Neuron (in vitro differentiated cells): ENCODE results near the gene COL13A1.

Source experiments
- H2AFZ ChIP-seq: one replicate; pipeline ENCODE4 v1.6.1; 2013; ENCODE audit warnings: low read depth, mild to moderate bottlenecking, inconsistent platforms, low read length, moderate library complexity
- H3K27me3 ChIP-seq: one replicate; pipeline ENCODE4 v1.6.1; 2013; ENCODE audit warnings: low read length; ENCODE audit not compliant: insufficient read depth
- H3K36me3 ChIP-seq: one replicate; pipeline ENCODE4 v1.6.1; 2013; ENCODE audit warnings: low read length; ENCODE audit not compliant: insufficient read depth
- H3K4me1 ChIP-seq: one replicate; pipeline ENCODE4 v1.6.1; 2013; ENCODE audit warnings: low read length; ENCODE audit not compliant: insufficient read depth
- H3K4me3 ChIP-seq: 2 replicates; pipeline ENCODE4 v1.5.1; 2013; ENCODE audit warnings: mild to moderate bottlenecking, low read length, moderate library complexity
- H3K9me3 ChIP-seq: one replicate; pipeline ENCODE4 v1.6.1; 2013; ENCODE audit warnings: low read length

Gene COL13A1

GRCh38 chr10:69934768-69935167, 133.1 kb downstream of the COL13A1 start:
- Histone ChIP-seq H3K4me3 (no peak overlapping the region), H3K27me3 (no peaks in the 10 kb centered on the region), H3K4me1 (no peaks in the 10 kb centered on the region), H2AFZ (no peak overlapping the region), H3K36me3 (no peaks in the 10 kb centered on the region), H3K9me3 (no peaks in the 10 kb centered on the region)

- Histone ChIP-seq H3K36me3 (no peaks in the 10 kb centered on the region), H3K9me3 (peaks cover 1% of the 10 kb centered on the region), H3K27me3 (no peaks in the 10 kb centered on the region), H3K4me3 (no peak overlapping the region), H2AFZ (no peak overlapping the region), H3K4me1 (no peaks in the 10 kb centered on the region)
Observed at GRCh38 chr10:69936091-69936490, 134.4 kb downstream of the COL13A1 start.

DNA sequence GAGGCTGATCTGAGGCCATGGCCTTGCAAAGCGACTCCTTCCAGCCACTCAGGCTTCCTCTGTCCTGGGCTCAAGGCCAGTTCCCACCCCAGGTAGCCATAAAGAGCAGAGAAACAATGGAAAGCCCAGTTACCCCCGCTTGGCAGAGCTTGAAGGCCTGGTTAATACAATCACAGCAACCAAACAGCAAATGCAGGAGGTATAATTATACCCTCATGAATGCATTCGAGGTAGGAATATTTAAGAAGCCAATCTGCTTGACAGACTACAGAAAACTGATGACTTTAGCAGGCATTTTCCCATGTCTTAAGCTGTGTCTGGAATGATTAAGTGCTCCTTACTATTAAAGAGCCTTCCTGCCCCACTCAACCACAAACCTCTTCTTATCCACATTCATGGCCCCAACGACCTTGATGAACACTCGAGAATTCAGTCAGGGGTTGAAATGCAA, 136.9 kb downstream of the COL13A1 start:
- no peak overlapping the region for H2AFZ ChIP-seq
- no peaks in the 10 kb centered on the region for H3K27me3 ChIP-seq
- no peaks in the 10 kb centered on the region for H3K4me1 ChIP-seq
- H3K36me3 ChIP-seq = no peaks in the 10 kb centered on the region
- H3K9me3 ChIP-seq = peaks cover 1% of the 10 kb centered on the region
- no peak overlapping the region for H3K4me3 ChIP-seq

- Histone ChIP-seq H3K4me1 (no peaks in the 10 kb centered on the region), H3K9me3 (peaks cover 1% of the 10 kb centered on the region), H3K4me3 (no peak overlapping the region), H2AFZ (no peak overlapping the region), H3K27me3 (no peaks in the 10 kb centered on the region), H3K36me3 (no peaks in the 10 kb centered on the region)
Observed at GRCh38 chr10:69939061-69939460, 137.4 kb downstream of the COL13A1 start.

DNA sequence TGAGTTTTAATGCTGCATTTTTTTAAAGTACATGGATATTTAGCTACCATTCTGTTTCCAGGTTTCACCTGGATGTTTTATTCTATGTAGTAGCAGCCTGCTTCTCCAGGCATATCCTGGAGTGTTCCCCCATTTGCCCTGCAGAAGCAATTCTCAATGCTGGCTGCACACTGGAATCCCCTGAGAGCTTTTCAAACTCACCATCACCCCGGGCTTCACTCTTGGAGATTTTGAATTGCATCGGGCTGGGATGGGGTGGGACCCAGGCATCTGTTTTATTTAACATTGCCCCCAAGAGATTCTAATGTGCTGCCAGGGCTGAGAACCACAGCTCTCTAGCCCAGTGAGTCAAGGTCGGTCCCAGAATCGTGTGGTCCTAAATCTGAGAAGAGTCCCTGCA, 137.8 kb downstream of the COL13A1 start:
- Histone ChIP-seq H3K4me1 (no peaks in the 10 kb centered on the region), H3K27me3 (no peaks in the 10 kb centered on the region), H2AFZ (no peak overlapping the region), H3K4me3 (no peak overlapping the region), H3K36me3 (no peaks in the 10 kb centered on the region), H3K9me3 (peaks cover 1% of the 10 kb centered on the region)

DNA sequence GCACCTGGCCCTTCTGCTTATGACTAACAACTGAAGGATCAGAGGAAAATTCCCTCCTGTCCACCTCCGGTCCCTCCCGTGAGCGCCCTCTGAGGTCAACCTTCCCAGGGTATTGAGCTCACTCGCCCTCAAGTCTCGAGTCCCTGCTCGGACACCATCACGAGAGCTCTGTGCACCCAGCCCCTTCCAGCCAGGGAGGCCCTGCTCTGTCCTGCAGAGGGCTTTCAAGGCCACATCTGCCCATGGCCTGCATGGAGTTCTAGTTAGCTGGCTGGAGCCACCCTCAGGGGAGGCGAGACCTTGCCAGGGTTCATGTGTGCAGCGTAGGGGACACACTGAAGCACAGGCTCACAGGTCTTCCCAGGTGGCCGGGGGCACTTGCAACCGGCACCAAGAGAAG, 140.0 kb downstream of the COL13A1 start:
- Histone ChIP-seq H3K9me3 (peaks cover 1% of the 10 kb centered on the region), H3K4me1 (no peaks in the 10 kb centered on the region), H3K4me3 (no peak overlapping the region), H3K27me3 (no peaks in the 10 kb centered on the region), H3K36me3 (no peaks in the 10 kb centered on the region), H2AFZ (no peak overlapping the region)

DNA sequence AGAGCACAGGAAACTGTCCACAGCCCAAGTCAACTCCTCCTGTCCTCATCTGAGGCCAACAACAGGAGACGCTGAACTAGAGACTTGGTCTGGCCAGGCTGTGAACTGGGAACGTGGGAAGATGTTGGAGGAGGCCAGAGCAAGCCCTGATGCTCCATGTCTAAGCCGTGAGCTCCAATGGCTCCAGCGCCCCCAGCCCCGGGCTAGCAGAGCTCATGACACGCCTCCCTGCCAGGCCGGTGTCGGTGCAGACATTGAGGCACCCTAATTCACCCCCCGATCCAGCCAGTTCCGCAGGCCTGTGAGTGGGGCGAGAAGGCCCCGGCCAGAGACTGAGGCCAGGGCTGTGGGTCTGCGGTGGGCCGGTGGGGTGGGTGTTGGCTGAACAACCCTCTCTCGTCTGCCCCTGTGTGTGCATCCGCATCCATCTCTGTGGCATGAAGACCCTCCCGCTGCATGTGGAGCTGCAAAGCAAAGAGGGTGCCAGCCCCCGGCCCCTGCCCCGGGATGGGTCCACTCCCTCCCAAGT, 141.7 kb downstream of the COL13A1 start:
- H3K36me3 ChIP-seq = no peaks in the 10 kb centered on the region

DNA sequence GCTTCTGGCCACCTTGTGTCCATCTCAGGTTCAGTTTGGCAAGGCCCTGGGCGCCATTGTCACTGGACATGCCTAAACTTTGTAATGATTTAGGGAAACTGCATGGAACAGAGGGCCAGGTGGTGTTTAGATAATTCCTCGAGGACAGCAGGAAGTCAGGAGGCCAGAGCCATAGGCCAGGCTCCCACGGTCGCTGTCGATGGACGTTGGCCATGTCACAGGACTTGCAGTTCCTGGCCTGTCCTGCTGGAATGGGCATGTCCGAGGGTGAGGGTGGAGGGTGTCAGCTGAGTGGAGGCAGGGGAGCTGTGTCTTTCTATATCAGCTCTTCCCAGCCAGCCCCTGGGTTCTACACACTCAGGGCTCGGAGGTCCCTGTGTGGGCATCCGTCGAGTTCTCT, 143.1 kb downstream of the COL13A1 start:
- H3K9me3 ChIP-seq = peaks cover 1% of the 10 kb centered on the region
- H3K36me3 ChIP-seq = no peaks in the 10 kb centered on the region
- no peak overlapping the region for H3K4me3 ChIP-seq
- H3K27me3 ChIP-seq = no peaks in the 10 kb centered on the region
- H3K4me1 ChIP-seq = no peaks in the 10 kb centered on the region
- no peak overlapping the region for H2AFZ ChIP-seq

More for the DNA sequence above, 141.7 kb downstream of the COL13A1 start:
- H3K4me3 ChIP-seq = no peak overlapping the region
- no peak overlapping the region for H2AFZ ChIP-seq
- H3K4me1 ChIP-seq = no peaks in the 10 kb centered on the region
- H3K27me3 ChIP-seq = no peaks in the 10 kb centered on the region
- H3K9me3 ChIP-seq = peaks cover 1% of the 10 kb centered on the region

GRCh38 chr10:69948261-69948660, 146.6 kb downstream of the COL13A1 start:
- H3K9me3 ChIP-seq = no peaks in the 10 kb centered on the region
- no peaks in the 10 kb centered on the region for H3K4me1 ChIP-seq
- no peaks in the 10 kb centered on the region for H3K27me3 ChIP-seq
- no peak overlapping the region for H3K4me3 ChIP-seq
- no peak overlapping the region for H2AFZ ChIP-seq
- no peaks in the 10 kb centered on the region for H3K36me3 ChIP-seq

DNA sequence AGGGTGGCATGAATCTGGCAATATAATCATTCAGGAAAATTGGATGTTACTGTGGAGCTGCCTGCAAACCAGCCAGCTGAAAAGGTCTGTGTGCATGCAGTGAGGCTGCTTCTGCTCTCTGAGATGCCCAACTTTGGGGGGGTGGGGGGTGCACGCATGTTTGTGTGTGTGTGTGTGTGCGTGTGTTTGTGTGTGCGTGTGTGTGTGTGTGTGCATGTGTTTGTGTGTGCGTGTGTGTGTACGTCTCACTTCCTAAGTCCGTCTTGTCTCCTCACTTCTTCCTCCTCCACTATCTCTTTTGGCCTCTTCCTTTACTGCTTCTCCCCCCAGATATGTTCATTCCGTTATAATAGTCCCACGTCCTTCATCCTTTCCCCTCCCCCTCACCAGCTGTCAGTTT, 148.1 kb downstream of the COL13A1 start:
- no peaks in the 10 kb centered on the region for H3K4me1 ChIP-seq
- no peaks in the 10 kb centered on the region for H3K27me3 ChIP-seq
- H3K36me3 ChIP-seq = no peaks in the 10 kb centered on the region
- H3K9me3 ChIP-seq = no peaks in the 10 kb centered on the region
- no peak overlapping the region for H3K4me3 ChIP-seq
- no peak overlapping the region for H2AFZ ChIP-seq

DNA sequence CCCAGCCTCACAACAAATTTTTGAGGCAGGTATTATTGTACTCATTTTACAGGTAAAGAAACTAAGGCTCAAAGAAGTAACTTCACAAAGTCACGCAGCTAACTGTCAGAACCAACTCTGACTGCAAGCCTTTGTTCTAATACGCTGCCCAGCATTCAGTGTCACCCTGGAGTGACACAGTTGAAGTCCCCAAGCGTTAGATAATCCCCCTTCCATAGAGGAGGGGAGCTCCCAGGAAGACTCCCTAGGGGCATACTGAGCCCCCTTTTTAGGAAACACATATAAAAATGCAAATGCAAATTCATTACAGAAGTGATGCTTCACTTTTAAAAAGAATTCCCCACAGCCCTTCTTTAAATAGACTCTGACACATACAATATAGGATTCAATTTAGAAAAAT, 150.0 kb downstream of the COL13A1 start:
- H3K27me3 ChIP-seq = no peaks in the 10 kb centered on the region
- no peak overlapping the region for H3K4me3 ChIP-seq

GRCh38 chr10:69952069-69952800, 150.5 kb downstream of the COL13A1 start:
- H3K4me3 ChIP-seq = no peak overlapping the region
- no peak overlapping the region for H2AFZ ChIP-seq
- H3K4me1 ChIP-seq = no peaks in the 10 kb centered on the region
- no peaks in the 10 kb centered on the region for H3K36me3 ChIP-seq
- no peaks in the 10 kb centered on the region for H3K9me3 ChIP-seq
- H3K27me3 ChIP-seq = no peaks in the 10 kb centered on the region

More for the DNA sequence above, 150.0 kb downstream of the COL13A1 start:
- Histone ChIP-seq H3K9me3 (no peaks in the 10 kb centered on the region), H3K4me1 (no peaks in the 10 kb centered on the region), H2AFZ (no peak overlapping the region), H3K36me3 (no peaks in the 10 kb centered on the region)

GRCh38 chr10:69952821-69953221, 151.1 kb downstream of the COL13A1 start:
- H3K4me3 ChIP-seq = no peak overlapping the region
- no peaks in the 10 kb centered on the region for H3K9me3 ChIP-seq

GRCh38 chr10:69953851-69954250, 152.1 kb downstream of the COL13A1 start:
- Histone ChIP-seq H3K4me3 (no peak overlapping the region), H2AFZ (no peak overlapping the region), H3K27me3 (no peaks in the 10 kb centered on the region), H3K9me3 (no peaks in the 10 kb centered on the region), H3K36me3 (no peaks in the 10 kb centered on the region), H3K4me1 (no peaks in the 10 kb centered on the region)

More at GRCh38 chr10:69952821-69953221, 151.1 kb downstream of the COL13A1 start:
- no peaks in the 10 kb centered on the region for H3K27me3 ChIP-seq
- no peaks in the 10 kb centered on the region for H3K4me1 ChIP-seq
- H2AFZ ChIP-seq = no peak overlapping the region
- H3K36me3 ChIP-seq = no peaks in the 10 kb centered on the region
